A673 (cell line): ENCODE data around the gene SLC1A1.

Experiments
- EZH2 ChIP-seq: fragments of 200-600 bp; sonication (generic); IDR thresholded peaks from 2 replicates; pipeline ENCODE4 v1.6.1; 2017; ENCODE audit warnings: borderline replicate concordance, low read depth, mild to moderate bottlenecking, mixed read lengths, antibody characterized with exemption, low read length; ENCODE audit not compliant: poor library complexity, severe bottlenecking
- TF ChIP-seq, protein P1 (sequence below): fragments of 300-800, 200-600 bp; sonication (generic); conservative IDR thresholded peaks from 2 replicates; pipeline ENCODE4 v1.5.1; 2017; ENCODE audit warnings: low read depth, mild to moderate bottlenecking, antibody characterized with exemption, low read length, moderate library complexity, mixed read lengths

DNA sequence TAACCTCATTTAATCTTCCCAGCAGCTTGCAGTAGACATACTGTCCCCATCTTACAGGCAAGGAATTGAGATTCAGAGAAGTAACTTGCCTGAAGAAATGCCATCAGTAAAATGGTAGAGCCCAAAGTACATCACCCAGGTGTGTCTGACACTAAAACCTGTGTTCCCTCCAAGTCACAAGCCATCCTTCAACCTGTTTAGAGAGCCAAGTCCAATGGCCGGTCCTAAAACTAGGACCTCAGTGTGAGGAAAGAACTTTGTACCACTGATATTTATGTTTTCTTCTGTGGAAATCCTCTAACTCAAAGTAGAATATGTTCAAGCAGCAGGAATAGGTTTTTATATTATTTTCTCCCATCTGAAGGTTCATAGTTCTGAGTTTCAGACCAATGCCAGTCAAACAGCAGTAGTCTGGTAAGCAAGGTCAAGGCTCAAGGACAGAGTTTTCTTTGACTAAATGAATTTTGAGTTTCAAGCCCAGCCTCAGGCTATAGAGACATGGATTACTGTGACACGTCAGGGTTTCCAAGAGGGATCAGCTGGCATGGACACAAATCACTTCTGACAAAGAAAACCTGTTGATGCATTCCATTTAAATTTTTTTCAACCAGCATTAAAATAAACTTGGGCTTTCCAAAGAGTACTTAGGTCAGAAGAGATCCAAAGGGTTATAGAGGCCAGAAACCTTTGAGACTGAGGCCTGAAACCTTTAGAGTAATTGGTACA is 90.9 kb downstream of the SLC1A1 start:
- TF ChIP-seq, protein P1, sequence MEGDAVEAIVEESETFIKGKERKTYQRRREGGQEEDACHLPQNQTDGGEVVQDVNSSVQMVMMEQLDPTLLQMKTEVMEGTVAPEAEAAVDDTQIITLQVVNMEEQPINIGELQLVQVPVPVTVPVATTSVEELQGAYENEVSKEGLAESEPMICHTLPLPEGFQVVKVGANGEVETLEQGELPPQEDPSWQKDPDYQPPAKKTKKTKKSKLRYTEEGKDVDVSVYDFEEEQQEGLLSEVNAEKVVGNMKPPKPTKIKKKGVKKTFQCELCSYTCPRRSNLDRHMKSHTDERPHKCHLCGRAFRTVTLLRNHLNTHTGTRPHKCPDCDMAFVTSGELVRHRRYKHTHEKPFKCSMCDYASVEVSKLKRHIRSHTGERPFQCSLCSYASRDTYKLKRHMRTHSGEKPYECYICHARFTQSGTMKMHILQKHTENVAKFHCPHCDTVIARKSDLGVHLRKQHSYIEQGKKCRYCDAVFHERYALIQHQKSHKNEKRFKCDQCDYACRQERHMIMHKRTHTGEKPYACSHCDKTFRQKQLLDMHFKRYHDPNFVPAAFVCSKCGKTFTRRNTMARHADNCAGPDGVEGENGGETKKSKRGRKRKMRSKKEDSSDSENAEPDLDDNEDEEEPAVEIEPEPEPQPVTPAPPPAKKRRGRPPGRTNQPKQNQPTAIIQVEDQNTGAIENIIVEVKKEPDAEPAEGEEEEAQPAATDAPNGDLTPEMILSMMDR, result no peak
- no peak for TF ChIP-seq EZH2
